Astrocyte (in vitro differentiated cells and primary cell): ENCODE measurements around the gene SARS2.

Source experiments
- CTCF ChIP-seq: IDR thresholded peaks from 2 replicates; pipeline ENCODE4 v1.5.1; 2011; ENCODE audit warnings: low read depth, mild to moderate bottlenecking, inconsistent platforms, low read length, moderate library complexity; ENCODE audit not compliant: insufficient read depth
- EZH2 ChIP-seq: IDR thresholded peaks from 2 replicates; pipeline ENCODE4 v1.6.1; 2012; ENCODE audit warnings: mild to moderate bottlenecking, low read length, inconsistent platforms; ENCODE audit not compliant: insufficient read depth

GRCh38 chr19:38898788-38899446 lies 31.6 kb downstream of the SARS2 start:
- TF ChIP-seq CTCF, result no peak
- TF ChIP-seq EZH2, result no peak
